Measurements from ENCODE around the gene ASAH2B. TPM values are rescaled to one million over a fixed set of nuclear protein-coding genes. Genes with fewer than 3 reads are reported as not detected.
"Not testable (repeated sequence)": the region's sequence is repeated elsewhere in the genome, so short reads cannot be mapped to it uniquely, and the experiment has no call there.

Gene ASAH2B
- total RNA-seq, 2 donors from 2014 or later: 1.3 TPM

- H3K27me3 Mint-ChIP-seq; H3K9me3 ChIP-seq (ENCODE audit: control insufficient read depth, low read length, poor library complexity, severe bottlenecking); H3K36me3 Mint-ChIP-seq (ENCODE audit: low read depth); ATAC-seq; H3K4me3 Mint-ChIP-seq; DNase-seq; H3K27ac Mint-ChIP-seq; H3K4me1 Mint-ChIP-seq: not testable (repeated sequence)
Observed at GRCh38 chr10:50772042-50772441, 32.3 kb downstream of the ASAH2B start.

DNA sequence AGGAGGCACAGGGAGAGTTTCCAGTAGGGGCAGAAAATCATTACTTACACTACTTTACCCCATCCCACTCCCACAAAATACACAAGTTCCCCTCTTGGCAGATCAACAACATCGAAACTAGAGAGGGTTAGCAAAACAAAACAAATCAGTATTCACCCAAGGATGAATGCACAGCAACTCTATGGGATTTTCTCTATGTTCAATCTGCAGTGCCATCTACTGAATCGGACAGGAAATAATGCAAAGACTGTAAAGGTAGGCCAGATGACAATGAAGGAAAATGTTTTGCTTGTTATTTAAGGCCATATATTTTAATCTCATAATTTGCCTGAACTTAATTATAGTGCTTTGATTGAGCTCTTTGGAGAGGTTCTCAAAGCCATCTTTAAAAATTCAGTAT is 35.1 kb downstream of the ASAH2B start:
- not testable (repeated sequence) for ATAC-seq; H3K9me3 ChIP-seq (ENCODE audit: control insufficient read depth, low read length, poor library complexity, severe bottlenecking); H3K36me3 Mint-ChIP-seq (ENCODE audit: low read depth); H3K4me3 Mint-ChIP-seq; H3K27me3 Mint-ChIP-seq; H3K4me1 Mint-ChIP-seq; H3K27ac Mint-ChIP-seq; DNase-seq

- H3K27me3 Mint-ChIP-seq; H3K4me3 Mint-ChIP-seq; ATAC-seq; H3K36me3 Mint-ChIP-seq (ENCODE audit: low read depth); H3K27ac Mint-ChIP-seq; DNase-seq; H3K4me1 Mint-ChIP-seq; H3K9me3 ChIP-seq (ENCODE audit: control insufficient read depth, low read length, poor library complexity, severe bottlenecking): not testable (repeated sequence)
Observed at GRCh38 chr10:50780036-50780435, 40.3 kb downstream of the ASAH2B start.

GRCh38 chr10:50782017-50782416 is 42.3 kb downstream of the ASAH2B start:
- not testable (repeated sequence) for DNase-seq; ATAC-seq; H3K4me1 Mint-ChIP-seq; H3K9me3 ChIP-seq (ENCODE audit: control insufficient read depth, low read length, poor library complexity, severe bottlenecking); H3K4me3 Mint-ChIP-seq; H3K36me3 Mint-ChIP-seq (ENCODE audit: low read depth); H3K27me3 Mint-ChIP-seq; H3K27ac Mint-ChIP-seq

GRCh38 chr10:50787962-50788361 is 48.2 kb downstream of the ASAH2B start:
- H3K27me3 Mint-ChIP-seq; H3K4me3 Mint-ChIP-seq; H3K9me3 ChIP-seq (ENCODE audit: control insufficient read depth, low read length, poor library complexity, severe bottlenecking); H3K36me3 Mint-ChIP-seq (ENCODE audit: low read depth); DNase-seq; H3K27ac Mint-ChIP-seq; H3K4me1 Mint-ChIP-seq; ATAC-seq: not testable (repeated sequence)

GRCh38 chr10:50788951-50789945 is 49.5 kb downstream of the ASAH2B start:
- Mint-ChIP-seq H3K27ac (no peak overlapping the region), H3K4me1 (no peaks in the 10 kb centered on the region), H3K36me3 (ENCODE audit: low read depth) (peaks cover 3% of the 10 kb centered on the region), H3K27me3 (peaks cover under 1% of the 10 kb centered on the region), H3K4me3 (no peak overlapping the region)
- ATAC-seq (no peak), DNase-seq (no peak)
- H3K9me3 ChIP-seq (ENCODE audit: control insufficient read depth, low read length, poor library complexity, severe bottlenecking): no peaks in the 10 kb centered on the region

DNA sequence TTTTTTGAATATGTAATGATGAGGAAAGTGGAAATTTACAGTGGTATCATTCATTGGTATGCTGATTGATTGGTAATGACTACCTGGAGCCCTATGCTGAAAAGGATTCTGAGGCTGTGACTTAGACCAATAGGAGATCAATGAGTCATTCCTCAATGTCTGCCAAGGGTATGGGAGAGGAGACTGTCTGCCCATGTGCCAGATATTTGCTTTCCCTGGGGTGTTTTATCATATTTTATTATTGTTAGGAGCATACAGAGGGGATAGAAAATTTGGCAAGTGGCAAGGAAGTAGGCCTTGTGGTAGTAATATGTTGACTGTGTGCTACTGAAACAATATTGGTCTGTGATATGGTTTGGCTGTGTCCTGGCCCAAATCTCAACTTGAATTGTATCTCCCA is 54.8 kb downstream of the ASAH2B start:
- Mint-ChIP-seq H3K4me1 (no peaks in the 10 kb centered on the region), H3K27ac (no peak overlapping the region), H3K4me3 (no peak overlapping the region), H3K36me3 (ENCODE audit: low read depth) (peaks cover 3% of the 10 kb centered on the region), H3K27me3 (peaks cover 15% of the 10 kb centered on the region)
- H3K9me3 ChIP-seq (ENCODE audit: control insufficient read depth, low read length, poor library complexity, severe bottlenecking): no peaks in the 10 kb centered on the region
- ATAC-seq (no peak), DNase-seq (no peak)

DNA sequence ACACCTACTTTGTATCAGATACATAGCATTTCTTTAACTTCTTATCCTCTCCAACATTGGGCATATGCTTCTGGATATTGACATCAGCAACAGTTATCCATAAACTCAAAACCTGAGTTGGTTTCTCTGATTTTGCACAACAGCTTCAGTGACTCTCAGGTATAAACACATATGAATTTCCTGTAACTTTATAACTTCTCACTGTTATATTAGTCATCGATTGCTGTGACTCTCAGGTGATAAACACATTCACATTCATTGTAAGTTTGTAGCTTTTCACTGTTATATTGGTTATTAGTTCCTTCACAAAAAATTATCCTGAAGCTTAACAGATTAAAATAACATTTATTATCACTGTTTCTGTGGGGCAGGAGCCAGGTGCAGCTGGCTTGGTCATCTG is 57.0 kb downstream of the ASAH2B start:
- H3K27ac Mint-ChIP-seq: no peak overlapping the region
- DNase-seq: no peak
- peaks cover 3% of the 10 kb centered on the region for H3K36me3 Mint-ChIP-seq (ENCODE audit: low read depth)
- H3K9me3 ChIP-seq (ENCODE audit: control insufficient read depth, low read length, poor library complexity, severe bottlenecking): no peaks in the 10 kb centered on the region
- H3K4me1 Mint-ChIP-seq: no peaks in the 10 kb centered on the region
- H3K4me3 Mint-ChIP-seq: no peak overlapping the region
- ATAC-seq: no peak
- peaks cover 28% of the 10 kb centered on the region for H3K27me3 Mint-ChIP-seq

DNA sequence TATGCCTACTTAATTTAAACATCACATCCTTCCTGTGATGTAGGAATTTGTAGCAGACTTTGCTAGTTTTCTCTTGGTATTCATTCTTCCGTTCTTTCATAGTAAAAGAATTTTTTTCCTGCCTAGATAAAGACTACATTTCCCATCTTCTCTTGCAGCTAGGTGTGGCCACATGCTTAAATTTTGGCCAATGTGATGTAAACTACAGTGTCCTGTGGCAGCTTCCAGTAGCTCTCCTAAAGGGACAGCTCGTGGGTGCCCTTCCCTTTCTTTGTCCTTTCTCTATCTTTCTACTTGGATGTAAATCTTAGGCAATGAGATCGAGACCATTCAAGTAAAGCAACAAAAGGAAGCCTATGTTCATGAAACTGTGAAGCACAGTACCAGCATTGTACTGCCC is 58.6 kb downstream of the ASAH2B start:
- ATAC-seq (no peak), DNase-seq (no peak)
- Mint-ChIP-seq H3K27me3 (peaks cover 30% of the 10 kb centered on the region), H3K36me3 (ENCODE audit: low read depth) (peaks cover 3% of the 10 kb centered on the region), H3K4me1 (no peaks in the 10 kb centered on the region), H3K27ac (no peak overlapping the region), H3K4me3 (no peak overlapping the region)
- no peaks in the 10 kb centered on the region for H3K9me3 ChIP-seq (ENCODE audit: control insufficient read depth, low read length, poor library complexity, severe bottlenecking)

GRCh38 chr10:50799595-50799994 is 59.9 kb downstream of the ASAH2B start:
- Mint-ChIP-seq H3K4me1 (no peaks in the 10 kb centered on the region), H3K4me3 (no peak overlapping the region), H3K36me3 (ENCODE audit: low read depth) (no peaks in the 10 kb centered on the region), H3K27ac (no peak overlapping the region), H3K27me3 (peaks cover 28% of the 10 kb centered on the region)
- ATAC-seq: no peak
- DNase-seq: no peak
- H3K9me3 ChIP-seq (ENCODE audit: control insufficient read depth, low read length, poor library complexity, severe bottlenecking): no peaks in the 10 kb centered on the region

GRCh38 chr10:50805981-50806622 is 66.4 kb downstream of the ASAH2B start:
- H3K36me3 Mint-ChIP-seq (ENCODE audit: low read depth): no peaks in the 10 kb centered on the region
- no peak overlapping the region for H3K4me3 Mint-ChIP-seq
- no peak overlapping the region for H3K27ac Mint-ChIP-seq
- no peak for DNase-seq
- no peaks in the 10 kb centered on the region for H3K9me3 ChIP-seq (ENCODE audit: control insufficient read depth, low read length, poor library complexity, severe bottlenecking)
- no peaks in the 10 kb centered on the region for H3K4me1 Mint-ChIP-seq
- peaks cover 22% of the 10 kb centered on the region for H3K27me3 Mint-ChIP-seq
- no peak for ATAC-seq

DNA sequence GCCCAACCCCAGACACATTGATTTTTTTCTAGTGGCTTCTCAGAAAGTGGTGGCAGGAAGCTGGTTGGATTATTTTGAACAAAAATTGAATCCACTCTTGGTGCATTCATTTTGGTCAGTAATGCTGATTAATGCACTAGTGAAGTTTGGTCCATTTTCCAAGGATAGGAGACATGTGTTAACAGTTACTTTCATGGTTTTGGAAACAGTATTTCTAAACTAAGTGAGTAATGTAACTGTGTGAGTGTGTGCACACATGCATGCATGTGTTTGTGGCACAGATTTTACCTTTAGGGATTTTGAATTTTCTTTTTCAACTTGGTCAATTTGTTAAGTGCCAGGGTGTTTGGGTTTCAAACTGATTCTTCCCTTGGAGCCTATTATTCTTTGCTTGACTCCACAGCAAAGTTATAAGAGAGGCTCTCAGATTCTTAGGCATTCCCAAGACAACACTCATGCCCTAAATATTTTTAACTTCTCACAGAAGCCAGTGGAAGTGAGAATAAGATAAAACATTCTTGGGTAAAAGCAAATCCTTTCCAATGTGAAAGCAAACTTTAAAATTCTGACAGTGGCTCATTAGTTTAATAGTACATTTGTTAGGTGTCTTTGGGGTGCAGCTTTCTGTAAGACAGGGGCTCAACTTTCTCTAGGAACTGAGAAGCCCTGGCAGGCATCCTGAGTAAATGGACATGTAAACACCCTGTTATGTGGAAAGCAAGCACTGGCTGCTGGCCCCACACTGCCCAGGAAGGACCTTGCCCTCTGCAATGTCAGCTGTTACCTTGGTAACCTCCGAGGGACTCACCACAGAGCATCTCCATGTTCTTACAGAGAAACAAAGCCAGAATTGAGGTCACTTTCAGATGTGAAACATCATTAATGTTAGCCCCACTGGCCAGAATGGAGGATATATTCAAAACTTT is 68.4 kb downstream of the ASAH2B start:
- Mint-ChIP-seq H3K4me1 (no peaks in the 10 kb centered on the region), H3K27ac (no peak overlapping the region)

More for the DNA sequence above, 68.4 kb downstream of the ASAH2B start:
- no peak for ATAC-seq
- DNase-seq: no peak
- H3K36me3 Mint-ChIP-seq (ENCODE audit: low read depth): no peaks in the 10 kb centered on the region
- H3K9me3 ChIP-seq (ENCODE audit: control insufficient read depth, low read length, poor library complexity, severe bottlenecking): no peaks in the 10 kb centered on the region
- peaks cover 18% of the 10 kb centered on the region for H3K27me3 Mint-ChIP-seq
- no peak overlapping the region for H3K4me3 Mint-ChIP-seq

Measured in T-helper 17 cell (primary cell).